Activated CD4-positive, alpha-beta memory T cell treated with anti-CD3 and anti-CD28 coated beads, Interleukin-2, amount 10 ng/mL, durations not matched to agents 7 days and 5 days (primary cell): ENCODE data around the gene PYCR2. TPM values are rescaled to one million over a fixed set of nuclear protein-coding genes. Genes with fewer than 3 reads are reported as not detected.

Experiments used
- CTCF ChIA-PET: fragments of 350-600 bp; sonication (Branson Sonifier 250); formaldehyde crosslinking; loops from one replicate; lab custom pipeline; 2021; ENCODE audit warnings: antibody characterized with exemption, inconsistent platforms; lab: Charles Lee
- POLR2A ChIA-PET: fragments of 350-600 bp; sonication (Branson Sonifier 250); formaldehyde crosslinking; loops from one replicate; lab custom pipeline; 2021; ENCODE audit warnings: antibody characterized with exemption; lab: Charles Lee
- DNase-seq: peaks from one replicate; pipeline ENCODE4 v3.0.0-alpha.2; 2020
- H3K27ac Mint-ChIP-seq: one replicate; pipeline ENCODE4 v1.8.0; 2021; ENCODE audit warnings: mild to moderate bottlenecking, mixed read lengths
- H3K27me3 Mint-ChIP-seq: one replicate; pipeline ENCODE4 v1.8.0; 2021; ENCODE audit warnings: mixed read lengths
- H3K36me3 Mint-ChIP-seq: one replicate; pipeline ENCODE4 v1.8.0; 2021; ENCODE audit warnings: low read depth, mixed read lengths
- H3K4me1 Mint-ChIP-seq: one replicate; pipeline ENCODE4 v1.8.0; 2021; ENCODE audit warnings: mixed read lengths
- H3K4me3 Mint-ChIP-seq: one replicate; pipeline ENCODE4 v1.8.0; 2021; ENCODE audit warnings: mild to moderate bottlenecking, mixed read lengths
- H3K9me3 Mint-ChIP-seq: one replicate; pipeline ENCODE4 v1.8.0; 2021; ENCODE audit warnings: mixed read lengths
- total RNA-seq, 2 experiments: library from RNA; stranded (reverse); gene quantifications; one replicate each; pipeline ENCODE4 v1.2.3, GENCODE V29; 2021

Gene PYCR2
- total RNA-seq, 2 experiments from 2014 or later = 101 to 105 TPM

- no peak for DNase-seq
- Mint-ChIP-seq H3K9me3 (no peaks in the 10 kb centered on the region), H3K4me3 (no peak overlapping the region), H3K4me1 (no peaks in the 10 kb centered on the region), H3K27me3 (peaks cover 28% of the 10 kb centered on the region), H3K36me3 (no peaks in the 10 kb centered on the region), H3K27ac (no peak overlapping the region)
- POLR2A ChIA-PET = no interaction called here
- CTCF ChIA-PET = no interaction called here
Measured at GRCh38 chr1:225954753-225955152, 30.7 kb upstream of the PYCR2 start.

GRCh38 chr1:225953315-225953714 lies 29.3 kb upstream of the PYCR2 start:
- Mint-ChIP-seq H3K4me1 (no peaks in the 10 kb centered on the region), H3K4me3 (no peak overlapping the region), H3K9me3 (no peaks in the 10 kb centered on the region), H3K36me3 (no peaks in the 10 kb centered on the region), H3K27ac (no peak overlapping the region), H3K27me3 (peaks cover 36% of the 10 kb centered on the region)
- POLR2A ChIA-PET = no interaction called here
- CTCF ChIA-PET = no interaction called here
- no peak for DNase-seq

- CTCF ChIA-PET = no interaction called here
- Mint-ChIP-seq H3K4me1 (no peaks in the 10 kb centered on the region), H3K9me3 (no peaks in the 10 kb centered on the region), H3K36me3 (no peaks in the 10 kb centered on the region), H3K27me3 (peaks cover 49% of the 10 kb centered on the region), H3K4me3 (no peak overlapping the region), H3K27ac (no peak overlapping the region)
- DNase-seq = no peak
- POLR2A ChIA-PET = interaction anchor here (0.7 kb wide), 1 partner anchor 27 kb away, joined by 3 read pairs; the partner anchor contains the start of gene PYCR2
Measured at GRCh38 chr1:225950905-225951497, 27.0 kb upstream of the PYCR2 start.

GRCh38 chr1:225949041-225949440 lies 25.0 kb upstream of the PYCR2 start:
- ChIA-PET CTCF (interaction anchor here (0.8 kb wide), 1 partner anchor 14 kb away, joined by 4 read pairs; no protein-coding TSS in a partner anchor), POLR2A (no interaction called here)
- Mint-ChIP-seq H3K27me3 (peaks cover 42% of the 10 kb centered on the region), H3K27ac (no peak overlapping the region), H3K4me1 (peaks cover 11% of the 10 kb centered on the region), H3K4me3 (no peak overlapping the region), H3K36me3 (no peaks in the 10 kb centered on the region), H3K9me3 (no peaks in the 10 kb centered on the region)
- no peak for DNase-seq

- peaks cover 34% of the 10 kb centered on the region for H3K27me3 Mint-ChIP-seq
- DNase-seq = no peak
- H3K4me1 Mint-ChIP-seq = peaks cover 11% of the 10 kb centered on the region
- no peaks in the 10 kb centered on the region for H3K9me3 Mint-ChIP-seq
- H3K27ac Mint-ChIP-seq = no peak overlapping the region
- CTCF ChIA-PET = no interaction called here
- no peaks in the 10 kb centered on the region for H3K36me3 Mint-ChIP-seq
- H3K4me3 Mint-ChIP-seq = no peak overlapping the region
- POLR2A ChIA-PET = no interaction called here
Measured at GRCh38 chr1:225946803-225947202, 22.8 kb upstream of the PYCR2 start.

GRCh38 chr1:225946082-225946620 lies 22.1 kb upstream of the PYCR2 start:
- POLR2A ChIA-PET = no interaction called here
- peaks cover 30% of the 10 kb centered on the region for H3K27me3 Mint-ChIP-seq

GRCh38 chr1:225945564-225945963 lies 21.5 kb upstream of the PYCR2 start:
- no peak overlapping the region for H3K4me3 Mint-ChIP-seq

More at GRCh38 chr1:225946082-225946620, 22.1 kb upstream of the PYCR2 start:
- Mint-ChIP-seq H3K27ac (no peak overlapping the region), H3K4me1 (peaks cover 11% of the 10 kb centered on the region), H3K4me3 (no peak overlapping the region), H3K9me3 (no peaks in the 10 kb centered on the region), H3K36me3 (no peaks in the 10 kb centered on the region)
- no peak for DNase-seq
- CTCF ChIA-PET = interaction anchor here (2.5 kb wide), 1 partner anchor 16 kb away, joined by 10 read pairs; no protein-coding TSS in a partner anchor

GRCh38 chr1:225944951-225945350 lies 20.9 kb upstream of the PYCR2 start:
- POLR2A ChIA-PET = interaction anchor here (1.1 to 1.8 kb wide), 3 partner anchors 17 to 164 kb away, joined by 3 to 6 read pairs (median 4); partner anchors contain the start of gene PYCR2
- no peaks in the 10 kb centered on the region for H3K36me3 Mint-ChIP-seq
- peaks cover 23% of the 10 kb centered on the region for H3K27me3 Mint-ChIP-seq
- CTCF ChIA-PET = interaction anchor here (0.6 to 2.5 kb wide), 4 partner anchors 12 to 505 kb away, joined by 3 to 10 read pairs (median 4); no protein-coding TSS in a partner anchor
- H3K4me3 Mint-ChIP-seq = no peak overlapping the region
- no peaks in the 10 kb centered on the region for H3K9me3 Mint-ChIP-seq
- peaks cover 11% of the 10 kb centered on the region for H3K4me1 Mint-ChIP-seq
- H3K27ac Mint-ChIP-seq = no peak overlapping the region
- DNase-seq = no peak

More at GRCh38 chr1:225945564-225945963, 21.5 kb upstream of the PYCR2 start:
- peaks cover 11% of the 10 kb centered on the region for H3K4me1 Mint-ChIP-seq
- CTCF ChIA-PET = interaction anchor here (2.5 kb wide), 1 partner anchor 17 kb away, joined by 10 read pairs; no protein-coding TSS in a partner anchor
- no peak for DNase-seq
- POLR2A ChIA-PET = no interaction called here
- no peaks in the 10 kb centered on the region for H3K36me3 Mint-ChIP-seq
- H3K27ac Mint-ChIP-seq = no peak overlapping the region
- no peaks in the 10 kb centered on the region for H3K9me3 Mint-ChIP-seq
- peaks cover 25% of the 10 kb centered on the region for H3K27me3 Mint-ChIP-seq

- Mint-ChIP-seq H3K27me3 (peaks cover 22% of the 10 kb centered on the region), H3K27ac (no peak overlapping the region), H3K9me3 (no peaks in the 10 kb centered on the region), H3K36me3 (no peaks in the 10 kb centered on the region), H3K4me1 (peaks cover 11% of the 10 kb centered on the region), H3K4me3 (no peak overlapping the region)
- ChIA-PET CTCF (interaction anchor here (1.2 to 2.5 kb wide), 3 partner anchors 11 to 391 kb away, joined by 3 to 10 read pairs (median 3); no protein-coding TSS in a partner anchor), POLR2A (interaction anchor here (1.1 to 1.8 kb wide), 3 partner anchors 17 to 164 kb away, joined by 3 to 6 read pairs (median 4); partner anchors contain the start of gene PYCR2)
- DNase-seq = no peak
Measured at GRCh38 chr1:225944387-225944786, 20.3 kb upstream of the PYCR2 start.

- no peak overlapping the region for H3K4me3 Mint-ChIP-seq
- POLR2A ChIA-PET = interaction anchor here (1.1 to 1.8 kb wide), 3 partner anchors 18 to 163 kb away, joined by 3 to 6 read pairs (median 4); partner anchors contain the start of gene PYCR2
- no peaks in the 10 kb centered on the region for H3K36me3 Mint-ChIP-seq
- peaks cover 16% of the 10 kb centered on the region for H3K27me3 Mint-ChIP-seq
- no peak overlapping the region for H3K27ac Mint-ChIP-seq
- H3K4me1 Mint-ChIP-seq = peaks cover 11% of the 10 kb centered on the region
- CTCF ChIA-PET = interaction anchor here (2.5 kb wide), 1 partner anchor 19 kb away, joined by 10 read pairs; no protein-coding TSS in a partner anchor
- DNase-seq = no peak
- no peaks in the 10 kb centered on the region for H3K9me3 Mint-ChIP-seq
Measured at GRCh38 chr1:225943582-225943981, 19.5 kb upstream of the PYCR2 start.

- no peaks in the 10 kb centered on the region for H3K36me3 Mint-ChIP-seq
- no peaks in the 10 kb centered on the region for H3K9me3 Mint-ChIP-seq
- H3K4me3 Mint-ChIP-seq = no peak overlapping the region
- ChIA-PET CTCF (no interaction called here), POLR2A (no interaction called here)
- peaks cover 11% of the 10 kb centered on the region for H3K27me3 Mint-ChIP-seq
- no peak for DNase-seq
- peaks cover 11% of the 10 kb centered on the region for H3K4me1 Mint-ChIP-seq
- no peak overlapping the region for H3K27ac Mint-ChIP-seq
Measured at GRCh38 chr1:225942574-225942973, 18.5 kb upstream of the PYCR2 start.

- DNase-seq = no peak
- H3K27ac Mint-ChIP-seq = no peak overlapping the region
- no peak overlapping the region for H3K4me3 Mint-ChIP-seq
- ChIA-PET POLR2A (no interaction called here), CTCF (no interaction called here)
- peaks cover 7% of the 10 kb centered on the region for H3K27me3 Mint-ChIP-seq
- no peaks in the 10 kb centered on the region for H3K36me3 Mint-ChIP-seq
- H3K9me3 Mint-ChIP-seq = no peaks in the 10 kb centered on the region
- H3K4me1 Mint-ChIP-seq = peaks cover 11% of the 10 kb centered on the region
Measured at GRCh38 chr1:225941942-225942222, 17.8 kb upstream of the PYCR2 start.

GRCh38 chr1:225941187-225941941 lies 17.3 kb upstream of the PYCR2 start, which contains the start of gene LEFTY2:
TSS of gene LEFTY2 (minus strand) at chr1:225941220. CDS start at chr1:225941140, 80 bp downstream.
- ChIA-PET CTCF (no interaction called here), POLR2A (interaction anchor here (1.0 kb wide), 1 partner anchor 17 kb away, joined by 3 read pairs; the partner anchor contains the start of gene PYCR2)
- no peak for DNase-seq
- Mint-ChIP-seq H3K9me3 (no peaks in the 10 kb centered on the region), H3K36me3 (no peaks in the 10 kb centered on the region), H3K27ac (no peak within 1 kb of the TSS), H3K4me3 (no peak within 1 kb of the TSS), H3K4me1 (peaks cover 11% of the 10 kb centered on the region), H3K27me3 (peaks cover 5% of the 10 kb centered on the region)
